Testis (tissue), 3 donors: Measurements from ENCODE around the gene SLC26A8. TPM values are rescaled to one million over a fixed set of nuclear protein-coding genes. Genes with fewer than 3 reads are reported as not detected.

ENCODE experiments used
- DNase-seq: peaks from one replicate; pipeline ENCODE4 v3.0.0-alpha.2; 2019
- H3K27ac ChIP-seq, 2 donors: fragments of 200-600 bp; sonication (generic); one replicate each; pipeline ENCODE4 v1.5.1; 2019
- H3K27me3 ChIP-seq: fragments of 200-600 bp; sonication (generic); one replicate; pipeline ENCODE4 v1.5.1; 2019
- H3K36me3 ChIP-seq: fragments of 200-600 bp; sonication (generic); one replicate; pipeline ENCODE4 v1.5.1; 2017; ENCODE audit warnings: low read depth; ENCODE audit errors: missing control alignments
- H3K4me1 ChIP-seq: fragments of 200-600 bp; sonication (generic); one replicate; pipeline ENCODE4 v1.5.1; 2019
- H3K4me3 ChIP-seq, 2 donors: fragments of 200-600 bp; sonication (generic); one replicate each; pipeline ENCODE4 v1.5.1; 2017 to 2019
- H3K9me3 ChIP-seq: fragments of 200-600 bp; sonication (generic); one replicate; pipeline ENCODE4 v1.5.1; 2017
- POLR2A ChIP-seq: fragments of 450-650 bp; IDR thresholded peaks from one replicate; pipeline ENCODE4 v1.6.1; 2017; ENCODE audit warnings: antibody characterized with exemption, mild to moderate bottlenecking, moderate library complexity
- WGBS, 2 donors: methylation state at CpG; one replicate each; pipeline ENCODE4 v1.1.5; 2018; 5-methylcytosine and 5-hydroxymethylcytosine counted together
- intact Hi-C: fragments of 100-400 bp; cut with DNase I; formaldehyde crosslinking; loops from one replicate; pipeline ENCODE4 v1.15.1; 2023; ENCODE audit warnings: low total_unique reads
- polyA plus RNA-seq: library from polyadenylated mRNA; stranded (reverse); fragments of 350-450 nt; fragmentation: Illumina TruSeq; extraction: RNeasy Lipid Tissue Mini Kit (QIAGEN cat#74804); gene quantifications from one replicate; pipeline ENCODE4 v1.2.3, GENCODE V29; 2014; ENCODE audit warnings: low read depth, low replicate concordance; ENCODE audit not compliant: insufficient read depth
- total RNA-seq, 2 donors: library from RNA; depleted of rRNA; stranded (reverse); fragments of >200 nt; gene quantifications; one replicate each; pipeline ENCODE4 v1.2.3, GENCODE V29; 2016
- TF ChIP-seq, protein P1 (sequence below), 3 experiments: fragments of 450-650 bp in 2 of 3; fragments of 200-600 bp in 1 of 3; sonication (generic) in 1 of 3; IDR thresholded peaks; one replicate each; pipeline ENCODE4 v1.5.1; 2016 to 2019; ENCODE audit warnings: antibody characterized with exemption in 3 of 3, mild to moderate bottlenecking in 2 of 3, moderate library complexity in 1 of 3

The SLC26A8 gene
- total and polyA plus RNA-seq, 3 donors from 2014 or later, result 52.0 to 160 (median 66.9) TPM

- intact Hi-C loops, result no loop called here
- no peak overlapping the region for H3K27ac ChIP-seq
- WGBS, 2 donors, result 93 to 94% methylated on average over 2 of the region's 2 CpGs
Measured at GRCh38 chr6:36062247-36062646, 37.8 kb upstream of the SLC26A8 start.

DNA sequence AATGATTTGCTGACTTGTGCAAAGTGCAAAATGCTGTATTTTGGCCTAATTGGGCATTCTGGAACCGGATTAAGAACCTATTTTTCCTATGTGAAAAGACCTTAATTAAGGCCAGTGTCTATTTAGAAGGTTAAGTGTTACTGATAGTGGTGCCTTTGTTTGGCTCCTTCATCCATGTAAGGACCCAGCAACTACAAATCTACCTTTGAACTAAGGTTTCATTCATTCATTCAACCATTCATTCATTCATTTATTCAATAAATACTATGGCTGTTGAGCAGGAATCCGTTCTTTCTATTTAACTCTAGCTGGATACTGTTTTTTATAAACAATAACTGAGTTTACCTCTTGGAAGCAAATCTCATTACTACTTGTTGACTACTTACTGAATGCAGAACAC is 36.8 kb upstream of the SLC26A8 start:
- 39 to 40% methylated on average over 2 of the region's 2 CpGs for WGBS, 2 donors

More at GRCh38 chr6:36062247-36062646, 37.8 kb upstream of the SLC26A8 start:
- peaks cover 8% of the 10 kb centered on the region for H3K4me1 ChIP-seq
- H3K36me3 ChIP-seq, result no peaks in the 10 kb centered on the region
- no peak for DNase-seq
- H3K9me3 ChIP-seq, result no peaks in the 10 kb centered on the region
- TF ChIP-seq POLR2A, result no peak
- TF ChIP-seq, protein P1, sequence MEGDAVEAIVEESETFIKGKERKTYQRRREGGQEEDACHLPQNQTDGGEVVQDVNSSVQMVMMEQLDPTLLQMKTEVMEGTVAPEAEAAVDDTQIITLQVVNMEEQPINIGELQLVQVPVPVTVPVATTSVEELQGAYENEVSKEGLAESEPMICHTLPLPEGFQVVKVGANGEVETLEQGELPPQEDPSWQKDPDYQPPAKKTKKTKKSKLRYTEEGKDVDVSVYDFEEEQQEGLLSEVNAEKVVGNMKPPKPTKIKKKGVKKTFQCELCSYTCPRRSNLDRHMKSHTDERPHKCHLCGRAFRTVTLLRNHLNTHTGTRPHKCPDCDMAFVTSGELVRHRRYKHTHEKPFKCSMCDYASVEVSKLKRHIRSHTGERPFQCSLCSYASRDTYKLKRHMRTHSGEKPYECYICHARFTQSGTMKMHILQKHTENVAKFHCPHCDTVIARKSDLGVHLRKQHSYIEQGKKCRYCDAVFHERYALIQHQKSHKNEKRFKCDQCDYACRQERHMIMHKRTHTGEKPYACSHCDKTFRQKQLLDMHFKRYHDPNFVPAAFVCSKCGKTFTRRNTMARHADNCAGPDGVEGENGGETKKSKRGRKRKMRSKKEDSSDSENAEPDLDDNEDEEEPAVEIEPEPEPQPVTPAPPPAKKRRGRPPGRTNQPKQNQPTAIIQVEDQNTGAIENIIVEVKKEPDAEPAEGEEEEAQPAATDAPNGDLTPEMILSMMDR (IDR thresholded peaks at IDR 0.05), result no peak
- H3K4me3 ChIP-seq, result no peak overlapping the region
- no peaks in the 10 kb centered on the region for H3K27me3 ChIP-seq

GRCh38 chr6:36056178-36056577 is 31.7 kb upstream of the SLC26A8 start:
- no peak for DNase-seq
- no peaks in the 10 kb centered on the region for H3K27me3 ChIP-seq
- H3K9me3 ChIP-seq, result no peaks in the 10 kb centered on the region
- TF ChIP-seq, protein P1 (IDR thresholded peaks at IDR 0.05), result no peak
- no peak for TF ChIP-seq POLR2A
- H3K27ac ChIP-seq, result no peak overlapping the region
- H3K4me1 ChIP-seq, result no peaks in the 10 kb centered on the region
- WGBS, 2 donors, result 72 to 74% methylated on average over 1 of the region's 1 CpG
- intact Hi-C loops, result no loop called here
- no peak overlapping the region for H3K4me3 ChIP-seq
- H3K36me3 ChIP-seq, result no peaks in the 10 kb centered on the region

More for the DNA sequence above, 36.8 kb upstream of the SLC26A8 start:
- H3K4me1 ChIP-seq, result peaks cover 8% of the 10 kb centered on the region
- no peak overlapping the region for H3K27ac ChIP-seq
- H3K36me3 ChIP-seq, result no peaks in the 10 kb centered on the region
- no peaks in the 10 kb centered on the region for H3K9me3 ChIP-seq
- no peak overlapping the region for H3K4me3 ChIP-seq
- H3K27me3 ChIP-seq, result no peaks in the 10 kb centered on the region
- DNase-seq, result no peak
- intact Hi-C loops, result no loop called here
- no peak for TF ChIP-seq POLR2A
- TF ChIP-seq, protein P1 (IDR thresholded peaks at IDR 0.05), result no peak

- 50 to 66% methylated on average over 2 of the region's 2 CpGs for WGBS, 2 donors
- TF ChIP-seq, protein P1 (IDR thresholded peaks at IDR 0.05), result no peak
- TF ChIP-seq POLR2A, result no peak
- no peak overlapping the region for H3K4me3 ChIP-seq
- no peak for DNase-seq
- H3K27ac ChIP-seq, result no peak overlapping the region
- H3K36me3 ChIP-seq, result no peaks in the 10 kb centered on the region
- intact Hi-C loops, result no loop called here
- no peaks in the 10 kb centered on the region for H3K27me3 ChIP-seq
- no peaks in the 10 kb centered on the region for H3K4me1 ChIP-seq
- no peaks in the 10 kb centered on the region for H3K9me3 ChIP-seq
Measured at GRCh38 chr6:36054956-36055355, 30.5 kb upstream of the SLC26A8 start.

DNA sequence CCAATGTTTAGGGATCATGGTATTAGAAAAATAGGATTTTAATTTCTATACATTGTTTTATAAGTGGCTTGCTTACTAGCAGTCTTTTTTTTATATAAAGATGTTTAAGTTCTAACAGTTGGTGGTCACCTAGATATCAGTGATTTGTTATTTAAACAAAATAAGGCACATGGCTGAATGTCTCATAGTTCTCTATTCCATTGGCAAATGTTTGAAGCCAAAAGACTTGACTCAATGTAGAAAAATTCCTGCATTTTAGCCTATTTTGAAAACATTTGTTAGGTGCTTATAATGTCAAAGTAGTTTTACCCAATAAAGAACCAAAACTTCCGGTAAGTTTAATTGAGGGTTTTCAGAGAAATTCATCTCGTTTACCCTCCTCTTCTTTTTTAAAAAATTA is 30.0 kb upstream of the SLC26A8 start:
- no peak overlapping the region for H3K27ac ChIP-seq
- no peaks in the 10 kb centered on the region for H3K9me3 ChIP-seq
- DNase-seq, result no peak
- 53 to 67% methylated on average over 2 of the region's 2 CpGs for WGBS, 2 donors
- H3K4me1 ChIP-seq, result no peaks in the 10 kb centered on the region
- intact Hi-C loops, result no loop called here
- H3K36me3 ChIP-seq, result no peaks in the 10 kb centered on the region
- no peak overlapping the region for H3K4me3 ChIP-seq
- H3K27me3 ChIP-seq, result no peaks in the 10 kb centered on the region
- TF ChIP-seq, protein P1 (IDR thresholded peaks at IDR 0.05), result no peak
- TF ChIP-seq POLR2A, result no peak
